A549 (cell line): Measurements from ENCODE around the gene KLHL29. TPM values are rescaled to one million over a fixed set of nuclear protein-coding genes. Genes with fewer than 3 reads are reported as not detected.

Experiments
- ATAC-seq, 2 experiments: fragments of 200-7000 bp in 1 of 2; fragments of >200 bp in 1 of 2; cut with Nextera tagmentation in 1 of 2; cut with Tn5 transposase in 1 of 2; 3 replicates each; pipeline versions ENCODE4 v1.8.0 to v1.9.1; 2018 to 2020; ENCODE audit warnings: mild to moderate bottlenecking in 1 of 2, moderate library complexity in 1 of 2
- CTCF ChIA-PET: fragments of 300-600 bp; sonication (Branson Sonifier 250); formaldehyde crosslinking; extraction: SDS; loops from one replicate; lab custom pipeline; 2021; ENCODE audit warnings: antibody characterized with exemption, inconsistent platforms; lab: Yijun Ruan, JAX
- POLR2A ChIA-PET: fragments of 350-600 bp; formaldehyde crosslinking; extraction: SDS; loops from one replicate; lab custom pipeline; 2021; ENCODE audit warnings: antibody characterized with exemption, inconsistent platforms; lab: Yijun Ruan, JAX
- DNase-seq, 2 experiments: peaks; one replicate each; pipeline versions ENCODE4 v3.0.0 to v3.0.0-alpha.2; 2011 to 2016; ENCODE audit warnings: low read depth in 1 of 2, low spot score in 1 of 2
- FAIRE-seq: peaks from 2 replicates; lab custom pipeline; 2011; peaks lifted over from hg19 to GRCh38; lab: Jason Lieb, UNC
- H3K27ac ChIP-seq, 2 experiments: fragments of >200 bp; sonication (Bioruptor Twin); formaldehyde crosslinking; 3 replicates each; pipeline ENCODE4 v1.5.1; 2016 to 2017
- H3K4me1 ChIP-seq: fragments of >200 bp; sonication (Bioruptor Twin); formaldehyde crosslinking; 3 replicates; pipeline ENCODE4 v1.6.1; 2016
- H3K4me2 ChIP-seq: fragments of >200 bp; sonication (Bioruptor Twin); formaldehyde crosslinking; 3 replicates; pipeline ENCODE4 v1.6.1; 2016
- H3K4me3 ChIP-seq: fragments of >200 bp; sonication (Bioruptor Twin); formaldehyde crosslinking; 3 replicates; pipeline ENCODE4 v1.5.1; 2016
- H3K9me3 ChIP-seq: fragments of >200 bp; sonication (Bioruptor Twin); formaldehyde crosslinking; 3 replicates; pipeline ENCODE4 v1.6.1; 2016
- BHLHE40 ChIP-seq: IDR thresholded peaks from 2 replicates; pipeline ENCODE4 v1.6.1; 2012; ENCODE audit warnings: low read depth, low read length, inconsistent platforms
- CEBPB ChIP-seq, 2 experiments: fragments of >200 bp in 1 of 2; sonication (Bioruptor Twin) in 1 of 2; formaldehyde crosslinking in 1 of 2; IDR thresholded peaks; 2 replicates each; pipeline ENCODE4 v1.6.1; 2012 to 2016
- CHD2 ChIP-seq: fragments of 150-350 bp; IDR thresholded peaks from 2 replicates; pipeline ENCODE4 v1.6.1; 2014; ENCODE audit warnings: low read length; ENCODE audit not compliant: partially characterized antibody
- CHD4 ChIP-seq: fragments of 200-600 bp; sonication (generic); IDR thresholded peaks from 2 replicates; pipeline ENCODE4 v1.6.1; 2016; ENCODE audit warnings: antibody characterized with exemption, mild to moderate bottlenecking, borderline replicate concordance
- EHF ChIP-seq: fragments of 250-450 bp; sonication (Bioruptor Pico); IDR thresholded peaks from 2 replicates; pipeline ENCODE4 v1.5.0; 2020; ENCODE audit warnings: mild to moderate bottlenecking
- EHMT2 ChIP-seq: fragments of 200-600 bp; sonication (generic); IDR thresholded peaks from 2 replicates; pipeline ENCODE4 v1.6.1; 2016; ENCODE audit warnings: antibody characterized with exemption, low read depth, mild to moderate bottlenecking, moderate library complexity
- EP300 ChIP-seq, 2 experiments: fragments of >200 bp; sonication (Bioruptor Twin); formaldehyde crosslinking; IDR thresholded peaks; 2 replicates in 1 of 2; 3 replicates in 1 of 2; pipeline ENCODE4 v1.6.1; 2016 to 2017
- ESRRA ChIP-seq: fragments of 150-350 bp; IDR thresholded peaks from 2 replicates; pipeline ENCODE4 v1.6.1; 2014; ENCODE audit warnings: mild to moderate bottlenecking, low read length, borderline replicate concordance
- FOSL2 ChIP-seq, 2 experiments: fragments of 450-650 bp in 1 of 2; fragments of >200 bp in 1 of 2; sonication (Bioruptor Twin) in 1 of 2; formaldehyde crosslinking; IDR thresholded peaks; 2 replicates each; pipeline versions ENCODE4 v1.5.0 to v1.6.1; 2016 to 2020; ENCODE audit warnings: mild to moderate bottlenecking in 1 of 2, moderate library complexity in 1 of 2
- FOXS1 ChIP-seq: fragments of 250-450 bp; sonication (Bioruptor Pico); IDR thresholded peaks from 2 replicates; pipeline ENCODE4 v1.5.0; 2020; ENCODE audit warnings: mild to moderate bottlenecking, moderate library complexity
- GATA3 ChIP-seq: IDR thresholded peaks from 2 replicates; pipeline ENCODE4 v1.6.1; 2012; ENCODE audit warnings: borderline replicate concordance
- HEYL ChIP-seq: fragments of 250-450 bp; sonication (Bioruptor Pico); IDR thresholded peaks from 2 replicates; pipeline ENCODE4 v1.8.0; 2021; ENCODE audit warnings: mild to moderate bottlenecking, moderate library complexity
- HOXA7 ChIP-seq: fragments of 250-450 bp; sonication (Bioruptor Pico); IDR thresholded peaks from 2 replicates; pipeline ENCODE4 v1.5.0; 2020; ENCODE audit warnings: mild to moderate bottlenecking, moderate library complexity
- HOXB13 ChIP-seq: fragments of 250-450 bp; sonication (Bioruptor Pico); IDR thresholded peaks from 2 replicates; pipeline ENCODE4 v1.5.0; 2020; ENCODE audit warnings: low read depth, mild to moderate bottlenecking, moderate library complexity
- HOXB5 ChIP-seq: fragments of 250-450 bp; sonication (Bioruptor Pico); IDR thresholded peaks from 2 replicates; pipeline ENCODE4 v1.5.0; 2020; ENCODE audit warnings: mild to moderate bottlenecking, moderate library complexity
- KDM1A ChIP-seq: fragments of 200-600 bp; sonication (generic); IDR thresholded peaks from 2 replicates; pipeline ENCODE4 v1.6.1; 2016; ENCODE audit warnings: low read depth, mild to moderate bottlenecking
- KDM5A ChIP-seq: fragments of 200-600 bp; sonication (generic); IDR thresholded peaks from 2 replicates; pipeline ENCODE4 v1.6.1; 2016; ENCODE audit warnings: antibody characterized with exemption, mild to moderate bottlenecking
- MAFK ChIP-seq: fragments of 450-650 bp; IDR thresholded peaks from 2 replicates; pipeline ENCODE4 v1.6.1; 2014; ENCODE audit not compliant: partially characterized antibody
- MYC ChIP-seq: IDR thresholded peaks from 2 replicates; pipeline ENCODE4 v1.6.1; 2012; ENCODE audit warnings: mild to moderate bottlenecking, inconsistent platforms, low read length, improper control_type of control experiment, borderline replicate concordance
- NR3C1 ChIP-seq: fragments of >200 bp; sonication (Bioruptor Twin); formaldehyde crosslinking; IDR thresholded peaks from 3 replicates; pipeline ENCODE4 v1.6.1; 2017
- PHF8 ChIP-seq: fragments of 200-600 bp; sonication (generic); IDR thresholded peaks from 2 replicates; pipeline ENCODE4 v1.6.1; 2016; ENCODE audit warnings: low read depth, mild to moderate bottlenecking, antibody characterized with exemption, moderate library complexity, borderline replicate concordance
- RAD21 ChIP-seq, 2 experiments: fragments of >200 bp in 1 of 2; sonication (Bioruptor Twin) in 1 of 2; formaldehyde crosslinking in 1 of 2; IDR thresholded peaks in 1 of 2; conservative IDR thresholded peaks in 1 of 2; 2 replicates in 1 of 2; 3 replicates in 1 of 2; pipeline ENCODE4 v1.6.1; 2012 to 2018; ENCODE audit warnings: inconsistent platforms in 1 of 2
- RFX5 ChIP-seq: fragments of 450-650 bp; IDR thresholded peaks from 2 replicates; pipeline ENCODE4 v1.7.1; 2014; ENCODE audit warnings: antibody characterized with exemption, mild to moderate bottlenecking, moderate library complexity
- SMC3 ChIP-seq: fragments of >200 bp; sonication (Bioruptor Twin); formaldehyde crosslinking; IDR thresholded peaks from 3 replicates; pipeline ENCODE4 v1.6.1; 2018; ENCODE audit warnings: inconsistent platforms
- SREBF2 ChIP-seq: fragments of 450-650 bp; IDR thresholded peaks from 2 replicates; pipeline ENCODE4 v1.6.1; 2014; ENCODE audit warnings: mild to moderate bottlenecking, moderate library complexity
- TFCP2L1 ChIP-seq: fragments of 250-450 bp; sonication (Bioruptor Pico); IDR thresholded peaks from 2 replicates; pipeline ENCODE4 v1.5.0; 2021; ENCODE audit warnings: mild to moderate bottlenecking
- TP53 ChIP-seq: fragments of 250-450 bp; sonication (Bioruptor Pico); IDR thresholded peaks from 2 replicates; pipeline ENCODE4 v1.5.0; 2021; ENCODE audit warnings: mild to moderate bottlenecking, moderate library complexity
- ZNF302 ChIP-seq: fragments of 250-450 bp; sonication (Bioruptor Pico); IDR thresholded peaks from 2 replicates; pipeline ENCODE4 v1.9.0; 2021; ENCODE audit warnings: inconsistent platforms, mild to moderate bottlenecking, moderate library complexity
- WGBS: methylation state at CpG from one replicate; pipeline ENCODE4 v1.1.6; 2017; ENCODE audit errors: missing lambda C conversion rate; 5-methylcytosine and 5-hydroxymethylcytosine counted together
- polyA plus RNA-seq, 4 experiments: library from polyadenylated mRNA; depleted of rRNA in 3 of 4; stranded (reverse); fragments of >200 nt; fragmentation: RNase III in 1 of 4; extraction: RNeasy Plus Mini Kit Qiagen cat#74134 plus additional on column Dnase treatment in 1 of 4; gene quantifications; 2 replicates in 3 of 4; 3 replicates in 1 of 4; pipeline ENCODE4 v1.2.3, GENCODE V29; 2011 to 2017
- TF ChIP-seq, protein P1 (sequence below): fragments of >200 bp; sonication (Bioruptor Twin); formaldehyde crosslinking; IDR thresholded peaks from 3 replicates; pipeline ENCODE4 v1.5.1; 2016
- TF ChIP-seq, protein P2 (sequence below): IDR thresholded peaks from 2 replicates; pipeline ENCODE4 v1.6.1; 2012; ENCODE audit warnings: low read depth, borderline replicate concordance
- TF ChIP-seq, protein P3 (sequence below): fragments of >200 bp; sonication (Bioruptor Twin); formaldehyde crosslinking; IDR thresholded peaks from 2 replicates; pipeline ENCODE4 v1.6.1; 2016
- TF ChIP-seq, protein P4 (sequence below): fragments of 450-650 bp; IDR thresholded peaks from 2 replicates; pipeline ENCODE4 v1.6.1; 2014; ENCODE audit warnings: antibody characterized with exemption
- TF ChIP-seq, protein P5 (sequence below): fragments of 250-450 bp; sonication (Bioruptor Pico); IDR thresholded peaks from 2 replicates; pipeline ENCODE4 v1.5.0; 2020; ENCODE audit warnings: low read depth, mild to moderate bottlenecking, moderate library complexity

KLHL29 gene
- polyA plus RNA-seq, 2 of the 4 experiments (the other 2 are of a cell fraction) = 1.3 to 2.5 TPM

DNA sequence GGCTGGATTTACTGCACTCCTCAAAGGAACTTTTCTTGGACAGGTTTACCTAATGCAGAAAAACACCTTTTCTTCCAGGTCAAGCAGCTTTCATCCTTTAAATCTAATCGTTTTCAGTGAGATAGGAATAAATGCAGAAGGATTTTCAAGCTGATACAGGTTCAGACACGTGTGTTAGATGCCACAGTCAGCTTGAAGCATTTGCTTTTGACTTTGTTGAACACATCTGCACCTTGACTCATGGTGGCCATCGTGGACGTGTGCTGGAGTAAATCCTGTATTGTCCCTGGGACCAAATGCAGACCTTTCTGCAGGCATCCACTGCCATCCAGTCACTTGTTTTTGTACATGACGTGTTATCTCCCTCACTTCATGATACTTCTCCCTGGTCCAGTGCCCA, 61.9 kb downstream of the KLHL29 start:
- Histone ChIP-seq H3K9me3 (peaks cover 2% of the 10 kb centered on the region; the same call in 2 of the 3 replicates), H3K4me1 (no peaks in the 10 kb centered on the region), H3K27ac (no peak overlapping the region), H3K4me3 (no peak overlapping the region), H3K4me2 (no peak overlapping the region)
- DNase-seq (no peak), FAIRE-seq (no peak), ATAC-seq (no peak)
- ChIA-PET CTCF (interaction anchor here (1.6 kb wide), 1 partner anchor 17 kb away, joined by 4 read pairs; no protein-coding TSS in a partner anchor), POLR2A (no interaction called here)
- WGBS = 44% methylated on average over 5 of the region's 5 CpGs
- TF ChIP-seq NR3C1 = no peak
- no peak for TF ChIP-seq HEYL (CRISPR knock-in tag)
- TF ChIP-seq, protein P1, sequence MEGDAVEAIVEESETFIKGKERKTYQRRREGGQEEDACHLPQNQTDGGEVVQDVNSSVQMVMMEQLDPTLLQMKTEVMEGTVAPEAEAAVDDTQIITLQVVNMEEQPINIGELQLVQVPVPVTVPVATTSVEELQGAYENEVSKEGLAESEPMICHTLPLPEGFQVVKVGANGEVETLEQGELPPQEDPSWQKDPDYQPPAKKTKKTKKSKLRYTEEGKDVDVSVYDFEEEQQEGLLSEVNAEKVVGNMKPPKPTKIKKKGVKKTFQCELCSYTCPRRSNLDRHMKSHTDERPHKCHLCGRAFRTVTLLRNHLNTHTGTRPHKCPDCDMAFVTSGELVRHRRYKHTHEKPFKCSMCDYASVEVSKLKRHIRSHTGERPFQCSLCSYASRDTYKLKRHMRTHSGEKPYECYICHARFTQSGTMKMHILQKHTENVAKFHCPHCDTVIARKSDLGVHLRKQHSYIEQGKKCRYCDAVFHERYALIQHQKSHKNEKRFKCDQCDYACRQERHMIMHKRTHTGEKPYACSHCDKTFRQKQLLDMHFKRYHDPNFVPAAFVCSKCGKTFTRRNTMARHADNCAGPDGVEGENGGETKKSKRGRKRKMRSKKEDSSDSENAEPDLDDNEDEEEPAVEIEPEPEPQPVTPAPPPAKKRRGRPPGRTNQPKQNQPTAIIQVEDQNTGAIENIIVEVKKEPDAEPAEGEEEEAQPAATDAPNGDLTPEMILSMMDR = no peak
- TF ChIP-seq EHF (CRISPR knock-in tag) = no peak
- TF ChIP-seq CHD2 = no peak
- TF ChIP-seq CEBPB (IDR thresholded peaks at IDR 0.05) = no peak
- TF ChIP-seq, protein P2, sequence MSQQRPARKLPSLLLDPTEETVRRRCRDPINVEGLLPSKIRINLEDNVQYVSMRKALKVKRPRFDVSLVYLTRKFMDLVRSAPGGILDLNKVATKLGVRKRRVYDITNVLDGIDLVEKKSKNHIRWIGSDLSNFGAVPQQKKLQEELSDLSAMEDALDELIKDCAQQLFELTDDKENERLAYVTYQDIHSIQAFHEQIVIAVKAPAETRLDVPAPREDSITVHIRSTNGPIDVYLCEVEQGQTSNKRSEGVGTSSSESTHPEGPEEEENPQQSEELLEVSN = no peak
- no peak for TF ChIP-seq SMC3
- TF ChIP-seq RAD21 (conservative IDR thresholded peaks at IDR 0.05 in 1 of 2, IDR thresholded peaks at IDR 0.05 in 1 of 2) = no peak
- TF ChIP-seq TP53 (CRISPR knock-in tag) = no peak
- TF ChIP-seq PHF8 = no peak
- TF ChIP-seq, protein P3, sequence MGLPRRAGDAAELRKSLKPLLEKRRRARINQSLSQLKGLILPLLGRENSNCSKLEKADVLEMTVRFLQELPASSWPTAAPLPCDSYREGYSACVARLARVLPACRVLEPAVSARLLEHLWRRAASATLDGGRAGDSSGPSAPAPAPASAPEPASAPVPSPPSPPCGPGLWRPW = no peak
- no peak for TF ChIP-seq FOSL2 (IDR thresholded peaks at IDR 0.05)
- no peak for TF ChIP-seq FOSL2 (CRISPR knock-in tag; IDR thresholded peaks at IDR 0.05)
- TF ChIP-seq, protein P4, sequence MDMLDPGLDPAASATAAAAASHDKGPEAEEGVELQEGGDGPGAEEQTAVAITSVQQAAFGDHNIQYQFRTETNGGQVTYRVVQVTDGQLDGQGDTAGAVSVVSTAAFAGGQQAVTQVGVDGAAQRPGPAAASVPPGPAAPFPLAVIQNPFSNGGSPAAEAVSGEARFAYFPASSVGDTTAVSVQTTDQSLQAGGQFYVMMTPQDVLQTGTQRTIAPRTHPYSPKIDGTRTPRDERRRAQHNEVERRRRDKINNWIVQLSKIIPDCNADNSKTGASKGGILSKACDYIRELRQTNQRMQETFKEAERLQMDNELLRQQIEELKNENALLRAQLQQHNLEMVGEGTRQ = no peak
- no peak for TF ChIP-seq GATA3
- no peak for TF ChIP-seq KDM1A
- TF ChIP-seq TFCP2L1 (CRISPR knock-in tag) = no peak
- TF ChIP-seq FOXS1 (CRISPR knock-in tag) = no peak
- TF ChIP-seq HOXB13 (CRISPR knock-in tag) = no peak
- TF ChIP-seq BHLHE40 = no peak

DNA sequence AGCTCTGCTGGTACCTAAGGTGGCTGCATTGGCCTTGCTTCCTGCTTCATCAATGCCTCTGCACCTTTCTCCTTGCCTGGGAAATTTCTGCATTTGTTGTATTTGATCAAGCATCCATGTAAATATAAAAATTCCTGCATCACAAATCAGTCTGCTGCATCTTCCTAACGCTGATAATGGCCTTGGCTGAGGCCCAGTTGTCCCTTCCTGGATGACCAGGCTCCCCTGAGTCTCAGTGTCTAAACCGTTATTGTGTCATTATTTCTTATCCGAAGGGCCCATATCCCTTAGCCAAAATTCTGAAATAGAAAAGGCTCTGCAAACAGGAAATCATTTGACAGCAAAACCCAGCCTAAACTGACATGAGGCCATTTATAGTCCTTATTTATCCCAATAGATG, 62.4 kb downstream of the KLHL29 start:
- FAIRE-seq (no peak), ATAC-seq (no peak), DNase-seq (no peak)
- TF ChIP-seq HOXA7 = no peak
- TF ChIP-seq ZNF302 (CRISPR knock-in tag) = no peak
- no peak for TF ChIP-seq MAFK
- TF ChIP-seq RFX5 = no peak
- no peak for TF ChIP-seq EHMT2
- TF ChIP-seq ESRRA = no peak
- no peak for TF ChIP-seq SREBF2
- TF ChIP-seq EP300 (IDR thresholded peaks at IDR 0.05) = no peak
- TF ChIP-seq HOXB5 (CRISPR knock-in tag) = no peak
- no peak for TF ChIP-seq MYC
- TF ChIP-seq BHLHE40 = no peak
- no peak for TF ChIP-seq CHD4
- TF ChIP-seq, protein P5, sequence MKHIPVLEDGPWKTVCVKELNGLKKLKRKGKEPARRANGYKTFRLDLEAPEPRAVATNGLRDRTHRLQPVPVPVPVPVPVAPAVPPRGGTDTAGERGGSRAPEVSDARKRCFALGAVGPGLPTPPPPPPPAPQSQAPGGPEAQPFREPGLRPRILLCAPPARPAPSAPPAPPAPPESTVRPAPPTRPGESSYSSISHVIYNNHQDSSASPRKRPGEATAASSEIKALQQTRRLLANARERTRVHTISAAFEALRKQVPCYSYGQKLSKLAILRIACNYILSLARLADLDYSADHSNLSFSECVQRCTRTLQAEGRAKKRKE (CRISPR knock-in tag) = no peak
- TF ChIP-seq KDM5A = no peak
- Histone ChIP-seq H3K9me3 (no peaks in the 10 kb centered on the region), H3K4me2 (no peak overlapping the region), H3K4me3 (no peak overlapping the region), H3K4me1 (no peaks in the 10 kb centered on the region), H3K27ac (no peak overlapping the region)
- ChIA-PET CTCF (interaction anchor here (1.6 kb wide), 1 partner anchor 17 kb away, joined by 4 read pairs; no protein-coding TSS in a partner anchor), POLR2A (no interaction called here)
- 57% methylated on average over 3 of the region's 3 CpGs for WGBS
